ENCODE results near the gene BPHL.

DNA sequence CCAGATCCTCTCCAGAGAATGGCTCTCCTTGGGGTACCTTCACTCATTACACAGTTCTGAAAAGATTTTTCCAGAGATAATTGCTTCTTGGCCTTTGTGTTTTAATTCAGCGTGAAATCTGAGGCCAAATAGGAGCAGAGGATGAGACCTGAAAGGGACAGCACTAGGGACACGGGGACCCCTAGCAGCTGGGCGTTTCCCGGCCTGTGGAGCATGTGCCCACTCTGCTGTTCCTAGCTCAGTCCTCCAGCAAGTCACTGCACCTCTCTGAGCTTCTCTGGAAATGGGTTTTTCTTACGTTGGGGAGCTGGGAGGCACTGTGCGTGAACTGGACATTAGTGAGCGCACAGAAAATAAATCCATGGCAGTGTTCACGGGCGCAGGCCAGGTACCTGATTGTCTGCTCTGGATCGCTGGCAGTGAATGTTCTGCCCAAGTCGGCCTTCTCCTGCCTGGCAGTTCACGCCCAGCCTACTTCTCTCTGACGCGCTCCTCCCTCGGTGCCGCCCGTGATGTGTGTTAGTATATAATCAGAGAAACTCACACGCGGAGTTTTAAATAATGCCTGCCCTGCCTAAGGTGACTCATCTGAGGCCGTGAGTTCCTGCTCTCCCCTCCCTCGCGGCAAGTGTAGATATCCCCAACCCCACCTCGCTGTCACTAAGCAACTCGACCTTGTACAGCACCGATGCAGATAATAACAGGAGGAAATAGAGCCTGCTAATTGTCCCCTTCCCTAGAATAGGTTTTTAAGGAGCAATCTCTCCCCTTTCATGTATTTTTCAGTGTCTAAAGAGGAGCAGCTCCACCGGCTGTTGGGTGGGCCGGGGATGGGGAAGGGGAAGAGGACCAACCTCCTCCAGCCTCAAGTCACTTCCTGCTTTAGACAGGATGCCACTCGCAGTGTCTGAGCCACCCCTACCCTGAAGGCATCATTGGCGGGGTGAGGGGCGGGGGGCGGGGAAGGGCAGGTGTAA is 41.6 kb downstream of the BPHL start:
- TF ChIP-seq, protein P1, sequence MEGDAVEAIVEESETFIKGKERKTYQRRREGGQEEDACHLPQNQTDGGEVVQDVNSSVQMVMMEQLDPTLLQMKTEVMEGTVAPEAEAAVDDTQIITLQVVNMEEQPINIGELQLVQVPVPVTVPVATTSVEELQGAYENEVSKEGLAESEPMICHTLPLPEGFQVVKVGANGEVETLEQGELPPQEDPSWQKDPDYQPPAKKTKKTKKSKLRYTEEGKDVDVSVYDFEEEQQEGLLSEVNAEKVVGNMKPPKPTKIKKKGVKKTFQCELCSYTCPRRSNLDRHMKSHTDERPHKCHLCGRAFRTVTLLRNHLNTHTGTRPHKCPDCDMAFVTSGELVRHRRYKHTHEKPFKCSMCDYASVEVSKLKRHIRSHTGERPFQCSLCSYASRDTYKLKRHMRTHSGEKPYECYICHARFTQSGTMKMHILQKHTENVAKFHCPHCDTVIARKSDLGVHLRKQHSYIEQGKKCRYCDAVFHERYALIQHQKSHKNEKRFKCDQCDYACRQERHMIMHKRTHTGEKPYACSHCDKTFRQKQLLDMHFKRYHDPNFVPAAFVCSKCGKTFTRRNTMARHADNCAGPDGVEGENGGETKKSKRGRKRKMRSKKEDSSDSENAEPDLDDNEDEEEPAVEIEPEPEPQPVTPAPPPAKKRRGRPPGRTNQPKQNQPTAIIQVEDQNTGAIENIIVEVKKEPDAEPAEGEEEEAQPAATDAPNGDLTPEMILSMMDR (IDR thresholded peaks at IDR 0.05) = no peak
- TF ChIP-seq POLR2A (IDR thresholded peaks at IDR 0.05) (peak in 1 of 2 donors; percentile 29), POLR2AphosphoS5 (IDR thresholded peaks at IDR 0.05) (peak in 2 of 4 donors; percentile 14 to 42)

Data from sigmoid colon (tissue), 4 donors.